SK-N-SH (cell line): ENCODE data around the gene ZNF106. TPM values are rescaled to one million over a fixed set of nuclear protein-coding genes. Genes with fewer than 3 reads are reported as not detected.

ENCODE experiments used
- CTCF ChIA-PET: fragments of 300-600, 350-600 bp; formaldehyde crosslinking; extraction: SDS; loops from one replicate; lab custom pipeline; 2021; lab: Yijun Ruan, JAX
- POLR2A ChIA-PET: fragments of 350-600 bp; sonication (Branson Sonifier 250); formaldehyde crosslinking; extraction: SDS; loops from one replicate; lab custom pipeline; 2020; ENCODE audit warnings: antibody characterized with exemption, inconsistent platforms; lab: Yijun Ruan, JAX
- DNase-seq: peaks from one replicate; pipeline ENCODE4 v3.0.0; 2012
- H2AFZ ChIP-seq: fragments of 200-600 bp; sonication (generic); 2 replicates; pipeline ENCODE4 v1.8.1; 2016; ENCODE audit warnings: antibody characterized with exemption, mild to moderate bottlenecking, low read depth
- H3F3A ChIP-seq: fragments of 200-600 bp; sonication (generic); replicated peaks from 2 replicates; pipeline ENCODE3; 2016; ENCODE audit warnings: antibody characterized with exemption, mild to moderate bottlenecking; ENCODE audit not compliant: insufficient read depth
- H3K27ac ChIP-seq, 2 experiments: fragments of 200-500 bp in 1 of 2; fragments of 200-600 bp in 1 of 2; sonication (Bioruptor generic) in 1 of 2; sonication (generic), shearing (Covaris generic) in 1 of 2; 2 replicates each; pipeline versions ENCODE4 v1.5.1 to v1.6.1; 2014 to 2016; ENCODE audit warnings: low read depth in 2 of 2, inconsistent platforms in 1 of 2, low read length in 1 of 2, mild to moderate bottlenecking in 1 of 2, mixed read lengths in 1 of 2
- H3K27me3 ChIP-seq: fragments of 200-600 bp; sonication (generic), shearing (Covaris generic); 2 replicates; pipeline ENCODE4 v1.6.1; 2016; ENCODE audit warnings: mixed run types; ENCODE audit not compliant: insufficient read depth
- H3K36me3 ChIP-seq, 2 experiments: fragments of 200-500 bp in 1 of 2; fragments of 200-600 bp in 1 of 2; sonication (Bioruptor generic) in 1 of 2; sonication (generic) in 1 of 2; replicated peaks in 1 of 2; 2 replicates each; pipeline versions ENCODE3 to v1.5.1; 2014 to 2016; ENCODE audit warnings: low read length in 1 of 2, mild to moderate bottlenecking in 1 of 2; ENCODE audit not compliant: insufficient read depth in 2 of 2, control insufficient read depth in 1 of 2
- H3K4me1 ChIP-seq, 2 experiments: fragments of 200-500 bp in 1 of 2; fragments of 200-600 bp in 1 of 2; sonication (Bioruptor generic) in 1 of 2; sonication (generic), shearing (Covaris generic) in 1 of 2; 2 replicates each; pipeline versions ENCODE4 v1.5.1 to v1.6.1; 2014 to 2016; ENCODE audit warnings: low read depth in 1 of 2, low read length in 1 of 2, mixed run types in 1 of 2; ENCODE audit not compliant: insufficient read depth in 2 of 2, control insufficient read depth in 1 of 2
- H3K4me2 ChIP-seq: fragments of 200-600 bp; sonication (generic), shearing (Covaris generic); 2 replicates; pipeline ENCODE4 v1.6.1; 2017; ENCODE audit warnings: mixed run types
- H3K4me3 ChIP-seq, 2 experiments: fragments of 200-500 bp in 1 of 2; fragments of 200-600 bp in 1 of 2; sonication (Bioruptor generic) in 1 of 2; sonication (generic), shearing (Covaris generic) in 1 of 2; 2 replicates each; pipeline versions ENCODE4 v1.5.1 to v1.8.1; 2014 to 2016; ENCODE audit warnings: low read depth in 2 of 2, inconsistent platforms in 1 of 2, low read length in 1 of 2, mild to moderate bottlenecking in 1 of 2, mixed read lengths in 1 of 2, moderate library complexity in 1 of 2
- H3K79me2 ChIP-seq: fragments of 200-600 bp; sonication (generic); 2 replicates; pipeline ENCODE4 v1.8.1; 2017; ENCODE audit warnings: mild to moderate bottlenecking; ENCODE audit not compliant: insufficient read depth
- H3K9ac ChIP-seq: fragments of 200-600 bp; sonication (generic); 2 replicates; pipeline ENCODE4 v1.6.1; 2017; ENCODE audit warnings: mixed run types
- H3K9me2 ChIP-seq: fragments of 200-600 bp; sonication (generic); 2 replicates; pipeline ENCODE4 v1.6.1; 2017; ENCODE audit warnings: mixed run types
- H3K9me3 ChIP-seq: fragments of 200-600 bp; sonication (generic); 2 replicates; pipeline ENCODE4 v1.6.1; 2017; ENCODE audit warnings: mixed run types, mild to moderate bottlenecking, moderate library complexity
- H4K20me1 ChIP-seq: fragments of 200-600 bp; sonication (generic); 2 replicates; pipeline ENCODE4 v1.6.1; 2017; ENCODE audit warnings: mild to moderate bottlenecking, mixed run types; ENCODE audit not compliant: insufficient read depth
- ELF1 ChIP-seq: IDR thresholded peaks from 2 replicates; pipeline ENCODE4 v1.4.0; 2012
- EP300 ChIP-seq, 2 experiments: IDR thresholded peaks; 2 replicates each; pipeline versions ENCODE4 v1.4.0 to v1.6.1; 2012; ENCODE audit warnings: borderline replicate concordance in 1 of 2, low read depth in 1 of 2, low read length in 1 of 2
- EZH2phosphoT487 ChIP-seq: fragments of 200-600 bp; sonication (generic); IDR thresholded peaks from 2 replicates; pipeline ENCODE4 v1.6.1; 2017; ENCODE audit warnings: low read depth, mixed run types, mild to moderate bottlenecking, antibody characterized with exemption, moderate library complexity, borderline replicate concordance
- FOXM1 ChIP-seq: IDR thresholded peaks from 2 replicates; pipeline ENCODE4 v1.4.0; 2012; ENCODE audit warnings: low read depth, mild to moderate bottlenecking
- MAX ChIP-seq: IDR thresholded peaks from 2 replicates; pipeline ENCODE4 v1.4.0; 2012; ENCODE audit warnings: low read depth
- MXI1 ChIP-seq: IDR thresholded peaks from 2 replicates; pipeline ENCODE4 v1.6.1; 2012; ENCODE audit warnings: mild to moderate bottlenecking, low read depth, low read length, improper control_type of control experiment
- NFIC ChIP-seq: IDR thresholded peaks from 2 replicates; pipeline ENCODE4 v1.4.0; 2012; ENCODE audit warnings: borderline replicate concordance
- NRF1 ChIP-seq: IDR thresholded peaks from 2 replicates; pipeline ENCODE4 v1.6.1; 2012; ENCODE audit warnings: low read depth, mild to moderate bottlenecking, low read length
- TAF1 ChIP-seq: IDR thresholded peaks from 2 replicates; pipeline ENCODE4 v1.6.1; 2012; ENCODE audit warnings: low read depth, mild to moderate bottlenecking, low read length, moderate library complexity, borderline replicate concordance
- WGBS: methylation state at CpG from one replicate; pipeline ENCODE4 v1.1.6; 2017; ENCODE audit warnings: low lambda C conversion rate; 5-methylcytosine and 5-hydroxymethylcytosine counted together
- polyA plus RNA-seq, 3 experiments: library from polyadenylated mRNA; depleted of rRNA; stranded (reverse); fragments of >200 nt; gene quantifications; 2 replicates each; pipeline ENCODE4 v1.2.3, GENCODE V29; 2012
- TF ChIP-seq, protein P1 (sequence below): IDR thresholded peaks from 2 replicates; pipeline ENCODE4 v1.4.0; 2012; ENCODE audit warnings: low read depth, borderline replicate concordance

ZNF106 gene
- polyA plus RNA-seq, 1 of the 3 experiments (the other 2 are of a cell fraction): 8.9 TPM

DNA sequence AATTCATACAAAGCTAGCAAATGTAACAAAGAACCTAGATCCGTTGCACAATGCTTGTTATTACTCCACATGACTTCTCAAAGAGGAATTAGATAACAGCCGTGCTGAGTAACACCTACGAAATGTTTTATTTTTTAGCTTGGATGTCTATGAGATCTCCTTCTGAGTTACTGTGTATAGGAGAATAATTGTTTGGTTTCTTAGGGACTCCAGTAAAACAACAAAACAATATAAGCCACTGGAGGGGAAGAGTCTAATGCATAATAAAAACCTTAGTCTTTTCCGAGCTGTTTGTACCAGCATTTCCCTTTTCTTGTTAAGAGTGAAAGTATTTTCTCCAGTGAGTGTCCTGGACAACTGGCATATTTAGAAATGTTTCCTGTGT is 20.1 kb upstream of the ZNF106 start:
- no peaks in the 10 kb centered on the region for H3K27me3 ChIP-seq
- POLR2A ChIA-PET: no interaction called here
- H3K9me2 ChIP-seq: no peaks in the 10 kb centered on the region
- no peak overlapping the region for H3K4me3 ChIP-seq
- CTCF ChIA-PET: no interaction called here
- WGBS: 91% methylated on average over 4 of the region's 4 CpGs
- H3K9ac ChIP-seq: no peak overlapping the region
- TF ChIP-seq EP300 (IDR thresholded peaks at IDR 0.05; ENCODE audit: borderline replicate concordance in 1 of 2, low read depth in 1 of 2, low read length in 1 of 2) (no peak), ELF1 (no peak), NFIC (no peak), MXI1 (no peak), FOXM1 (no peak), TAF1 (no peak), EZH2phosphoT487 (no peak)
- TF ChIP-seq, protein P1, sequence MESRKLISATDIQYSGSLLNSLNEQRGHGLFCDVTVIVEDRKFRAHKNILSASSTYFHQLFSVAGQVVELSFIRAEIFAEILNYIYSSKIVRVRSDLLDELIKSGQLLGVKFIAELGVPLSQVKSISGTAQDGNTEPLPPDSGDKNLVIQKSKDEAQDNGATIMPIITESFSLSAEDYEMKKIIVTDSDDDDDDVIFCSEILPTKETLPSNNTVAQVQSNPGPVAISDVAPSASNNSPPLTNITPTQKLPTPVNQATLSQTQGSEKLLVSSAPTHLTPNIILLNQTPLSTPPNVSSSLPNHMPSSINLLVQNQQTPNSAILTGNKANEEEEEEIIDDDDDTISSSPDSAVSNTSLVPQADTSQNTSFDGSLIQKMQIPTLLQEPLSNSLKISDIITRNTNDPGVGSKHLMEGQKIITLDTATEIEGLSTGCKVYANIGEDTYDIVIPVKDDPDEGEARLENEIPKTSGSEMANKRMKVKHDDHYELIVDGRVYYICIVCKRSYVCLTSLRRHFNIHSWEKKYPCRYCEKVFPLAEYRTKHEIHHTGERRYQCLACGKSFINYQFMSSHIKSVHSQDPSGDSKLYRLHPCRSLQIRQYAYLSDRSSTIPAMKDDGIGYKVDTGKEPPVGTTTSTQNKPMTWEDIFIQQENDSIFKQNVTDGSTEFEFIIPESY: no peak
- no peak for DNase-seq
- peaks cover 57% of the 10 kb centered on the region for H3K79me2 ChIP-seq
- peaks cover 2 to 8% of the 10 kb centered on the region in 2 experiments; a peak in 2 of 4 replicates for H3K4me1 ChIP-seq
- no peak overlapping the region for H3K27ac ChIP-seq
- H4K20me1 ChIP-seq: no peaks in the 10 kb centered on the region
- no peak overlapping the region for H2AFZ ChIP-seq
- H3F3A ChIP-seq: no peaks in the 10 kb centered on the region
- no peak overlapping the region for H3K4me2 ChIP-seq
- H3K36me3 ChIP-seq: peaks cover 9 to 33% of the 10 kb centered on the region in 2 experiments
- H3K9me3 ChIP-seq: no peaks in the 10 kb centered on the region

DNA sequence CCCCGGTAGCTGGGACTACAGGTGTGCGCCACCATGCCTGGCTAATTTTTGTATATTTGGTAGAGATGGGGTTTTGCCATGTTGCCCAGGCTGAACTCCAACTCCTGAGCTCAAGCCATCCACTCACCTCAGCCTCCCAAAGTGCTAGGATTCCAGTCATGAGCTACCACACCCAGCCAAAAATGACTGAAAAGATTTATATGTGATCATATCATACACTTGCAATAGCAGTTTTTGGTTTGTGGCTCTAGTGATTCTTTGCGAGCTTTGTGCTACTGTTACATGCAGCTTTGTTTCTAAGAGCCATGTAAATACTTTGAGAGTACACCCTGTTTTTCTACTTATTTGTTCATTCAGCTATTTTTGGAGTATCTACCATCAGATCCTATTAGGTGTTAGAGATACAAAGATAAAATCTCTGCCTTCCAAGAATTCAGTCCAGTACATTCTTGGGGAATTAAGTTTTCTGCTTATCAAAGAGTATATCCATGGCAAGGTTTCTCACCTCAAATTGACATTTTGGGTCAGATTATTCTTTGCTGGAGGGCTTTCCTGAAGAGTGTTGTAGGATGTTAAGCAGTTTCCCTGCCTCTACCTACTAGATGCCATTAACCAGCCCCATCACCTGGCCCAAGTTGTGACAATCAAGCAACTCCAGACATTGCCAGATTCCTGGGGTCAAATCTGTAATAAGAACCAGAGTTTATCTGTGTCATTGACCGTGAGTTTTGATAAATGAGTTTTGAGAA is 19.5 kb upstream of the ZNF106 start:
- no peak overlapping the region for H3K4me2 ChIP-seq
- H3K79me2 ChIP-seq: peaks cover 62% of the 10 kb centered on the region
- no peak overlapping the region for H3K4me3 ChIP-seq
- H3K4me1 ChIP-seq: peaks cover 2 to 8% of the 10 kb centered on the region in 2 experiments; a peak in 2 of 4 replicates
- no peak overlapping the region for H2AFZ ChIP-seq
- H3K27ac ChIP-seq: no peak overlapping the region
- no peaks in the 10 kb centered on the region for H3K9me3 ChIP-seq
- no peaks in the 10 kb centered on the region for H3K9me2 ChIP-seq
- 96% methylated on average over 4 of the region's 4 CpGs for WGBS
- H3K36me3 ChIP-seq: peaks cover 5 to 37% of the 10 kb centered on the region in 2 experiments
- ChIA-PET POLR2A (no interaction called here), CTCF (no interaction called here)
- no peak overlapping the region for H3K9ac ChIP-seq
- DNase-seq: no peak
- H4K20me1 ChIP-seq: no peaks in the 10 kb centered on the region
- no peaks in the 10 kb centered on the region for H3K27me3 ChIP-seq
- TF ChIP-seq NRF1 (no peak), MAX (no peak)
- H3F3A ChIP-seq: no peaks in the 10 kb centered on the region
